Endothelial cell of umbilical vein (primary cell): ENCODE results near the gene POLR3G.

Experiments used
- CTCF ChIP-seq, 2 donors: IDR thresholded peaks; 1 replicate in 1 of 2; 2 replicates in 1 of 2; pipeline ENCODE4 v1.5.1; 2011; ENCODE audit warnings: low read length in 2 of 2, mild to moderate bottlenecking in 2 of 2, moderate library complexity in 2 of 2, control low read depth in 1 of 2, inconsistent platforms in 1 of 2, low read depth in 1 of 2; ENCODE audit not compliant: insufficient read depth in 1 of 2; ENCODE audit errors: extremely low read depth in 1 of 2
- POLR2AphosphoS5 ChIP-seq: IDR thresholded peaks from 2 replicates; pipeline ENCODE4 v1.6.1; 2012; ENCODE audit warnings: low read depth, mild to moderate bottlenecking, control low read depth, low read length, moderate library complexity; ENCODE audit not compliant: insufficient read depth

GRCh38 chr5:90550963-90551362 lies 76.3 kb downstream of the POLR3G start:
- TF ChIP-seq POLR2AphosphoS5: no peak
- TF ChIP-seq CTCF (IDR thresholded peaks at IDR 0.05; ENCODE audit: extremely low read depth in 1 of 2, insufficient read depth in 1 of 2, low read depth in 1 of 2, low read length in 2 of 2): no peak
